Neural crest cell (in vitro differentiated cells): ENCODE results near the gene ITGA7. TPM values are rescaled to one million over a fixed set of nuclear protein-coding genes. Genes with fewer than 3 reads are reported as not detected.

Experiments
- DNase-seq: peaks from one replicate; pipeline ENCODE4 v3.0.0; 2021; ENCODE audit warnings: low read depth, mixed read lengths, low spot score
- H3K27ac Mint-ChIP-seq: one replicate; pipeline ENCODE4 v1.8.0; 2021; ENCODE audit warnings: mild to moderate bottlenecking, mixed read lengths; ENCODE audit not compliant: unreplicated experiment
- H3K27me3 Mint-ChIP-seq: 2 replicates; pipeline ENCODE4 v1.8.0; 2021; ENCODE audit warnings: low read depth, mild to moderate bottlenecking, mixed read lengths
- H3K36me3 Mint-ChIP-seq: 2 replicates; pipeline ENCODE4 v1.8.0; 2021; ENCODE audit warnings: low read depth, mild to moderate bottlenecking, mixed read lengths
- H3K4me1 Mint-ChIP-seq: 2 replicates; pipeline ENCODE4 v1.8.0; 2021; ENCODE audit warnings: mixed read lengths
- H3K4me3 Mint-ChIP-seq: one replicate; pipeline ENCODE4 v1.8.0; 2021; ENCODE audit warnings: mild to moderate bottlenecking, mixed read lengths
- H3K9me3 Mint-ChIP-seq: 2 replicates; pipeline ENCODE4 v1.8.0; 2021; ENCODE audit warnings: mixed read lengths
- CTCF ChIP-seq: fragments of 200-600 bp; sonication (generic); conservative IDR thresholded peaks from 2 replicates; pipeline ENCODE4 v1.5.0; 2021; ENCODE audit warnings: antibody characterized with exemption, mild to moderate bottlenecking
- total RNA-seq: library from RNA; stranded (reverse); gene quantifications from 2 replicates; pipeline ENCODE4 v1.2.1, GENCODE V29; 2021

Gene ITGA7
- total RNA-seq, 1 donor from 2014 or later: 63.7 TPM

GRCh38 chr12:55698965-55699364 is 8.7 kb downstream of the ITGA7 start:
- Mint-ChIP-seq H3K27me3 (no peaks in the 10 kb centered on the region), H3K27ac (no peak overlapping the region), H3K4me3 (no peak overlapping the region), H3K36me3 (no peaks in the 10 kb centered on the region), H3K9me3 (no peaks in the 10 kb centered on the region), H3K4me1 (peaks cover 4% of the 10 kb centered on the region)
- DNase-seq: no peak
- no peak for TF ChIP-seq CTCF

DNA sequence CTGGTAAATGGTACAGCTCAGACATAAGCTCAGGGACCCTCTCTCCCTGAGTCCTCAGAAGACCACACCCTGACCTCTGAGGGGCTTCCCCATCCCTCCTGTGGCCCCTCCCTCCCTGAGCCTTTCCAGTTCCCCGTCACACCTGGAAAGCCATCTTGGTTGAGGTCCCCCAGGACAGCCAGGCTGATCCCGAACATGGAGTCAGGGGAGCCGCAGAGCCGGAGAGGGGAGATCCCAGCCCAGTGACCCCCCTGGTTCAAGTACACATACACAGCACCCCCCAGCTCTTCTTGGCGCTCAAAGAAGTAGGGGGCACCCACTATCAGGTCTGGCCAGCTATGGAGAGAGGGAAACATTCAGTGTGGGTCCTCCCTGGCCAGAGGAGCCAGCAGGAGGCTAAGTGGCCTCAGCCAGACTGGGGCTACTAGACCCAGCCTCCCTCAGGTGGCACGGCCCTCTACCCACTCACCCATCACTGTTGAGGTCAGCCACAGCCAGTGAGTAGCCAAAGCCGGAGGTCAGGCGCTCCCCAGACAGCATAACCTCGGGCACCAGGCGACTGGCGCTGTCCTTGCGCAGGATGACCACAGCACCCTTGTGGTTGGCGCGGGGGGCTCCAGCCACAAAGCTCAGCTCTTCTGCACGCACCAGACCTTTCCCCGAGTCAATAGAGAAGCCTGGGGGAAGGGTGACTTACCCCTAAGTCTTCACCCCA is 9.3 kb downstream of the ITGA7 start:
- DNase-seq: no peak
- H3K36me3 Mint-ChIP-seq: no peaks in the 10 kb centered on the region
- H3K4me3 Mint-ChIP-seq: no peak overlapping the region
- peaks cover 4% of the 10 kb centered on the region for H3K4me1 Mint-ChIP-seq
- H3K27ac Mint-ChIP-seq: no peak overlapping the region
- TF ChIP-seq CTCF: no peak
- no peaks in the 10 kb centered on the region for H3K9me3 Mint-ChIP-seq
- no peaks in the 10 kb centered on the region for H3K27me3 Mint-ChIP-seq

DNA sequence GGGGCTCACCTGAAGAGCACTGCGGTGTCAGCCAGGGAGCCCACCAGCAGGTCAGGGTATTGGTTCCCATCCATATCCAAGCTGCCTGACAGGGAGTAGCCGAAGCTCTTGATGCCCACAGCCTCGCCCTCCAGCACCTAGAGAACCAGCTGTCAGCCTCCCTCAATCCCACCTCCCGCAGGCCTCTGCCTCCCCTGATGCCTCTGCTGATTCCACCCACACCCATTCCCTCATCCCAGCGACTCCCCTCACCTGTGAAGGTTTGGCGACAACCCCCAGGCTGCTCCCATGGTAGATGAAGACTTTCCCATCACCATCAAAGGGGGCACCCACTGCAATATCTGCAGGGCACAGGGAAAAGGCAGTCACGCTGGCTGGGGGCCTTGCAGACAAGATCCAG is 10.0 kb downstream of the ITGA7 start:
- no peak overlapping the region for H3K27ac Mint-ChIP-seq
- no peak for DNase-seq

GRCh38 chr12:55696796-55697462 is 10.8 kb downstream of the ITGA7 start:
- no peak for DNase-seq
- Mint-ChIP-seq H3K4me1 (no peaks in the 10 kb centered on the region), H3K36me3 (no peaks in the 10 kb centered on the region), H3K27me3 (no peaks in the 10 kb centered on the region), H3K4me3 (no peak overlapping the region), H3K27ac (peak overlapping the region; percentile 88), H3K9me3 (no peaks in the 10 kb centered on the region)
- no peak for TF ChIP-seq CTCF

More for the DNA sequence above, 10.0 kb downstream of the ITGA7 start:
- no peak for TF ChIP-seq CTCF
- Mint-ChIP-seq H3K27me3 (no peaks in the 10 kb centered on the region), H3K9me3 (no peaks in the 10 kb centered on the region), H3K4me1 (no peaks in the 10 kb centered on the region), H3K36me3 (no peaks in the 10 kb centered on the region), H3K4me3 (no peak overlapping the region)

GRCh38 chr12:55696141-55696540 is 11.6 kb downstream of the ITGA7 start:
- H3K9me3 Mint-ChIP-seq: no peaks in the 10 kb centered on the region
- DNase-seq: no peak
- peaks cover 2% of the 10 kb centered on the region for H3K36me3 Mint-ChIP-seq
- peak overlapping the region; percentile 88 for H3K27ac Mint-ChIP-seq
- no peaks in the 10 kb centered on the region for H3K4me1 Mint-ChIP-seq
- no peak for TF ChIP-seq CTCF
- H3K4me3 Mint-ChIP-seq: no peak overlapping the region
- H3K27me3 Mint-ChIP-seq: no peaks in the 10 kb centered on the region
